ENCODE measurements around the gene LGALS12.
A peak's percentile ranks its signal among the peaks of the same experiment; 100 is the strongest.
"Not testable (repeated sequence)": the region's sequence is repeated elsewhere in the genome, so short reads cannot be mapped to it uniquely, and the experiment has no call there.

The LGALS12 gene

GRCh38 chr11:63535734-63536133 lies 29.9 kb downstream of the LGALS12 start:
- Histone ChIP-seq H3K4me3 (ENCODE audit: low read depth, low read length) (no peak overlapping the region), H3K27me3 (replicated peaks) (no peaks in the 10 kb centered on the region), H3K27ac (no peak overlapping the region), H3K36me3 (replicated peaks) (no peaks in the 10 kb centered on the region)
- DNase-seq, result no peak
- in situ Hi-C loops (cut with HindIII; ENCODE audit: low pct_ligation_motif_present, low sequenced_read_pairs), result no loop called here
- TF ChIP-seq CTCF (IDR thresholded peaks at IDR 0.05; ENCODE audit: low read depth, low read length, missing control alignments), result no peak

GRCh38 chr11:63536669-63537292 lies 30.9 kb downstream of the LGALS12 start, which contains the start of gene PLAAT4:
Gene PLAAT4 (plus strand): TSS chr11:63536808. CDS start chr11:63536869, 61 bp downstream.
- H3K27me3 ChIP-seq (replicated peaks), result no peaks in the 10 kb centered on the region
- no peaks in the 10 kb centered on the region for H3K36me3 ChIP-seq (replicated peaks)
- DNase-seq, result peak; percentile 53
- in situ Hi-C loops (cut with HindIII; ENCODE audit: low pct_ligation_motif_present, low sequenced_read_pairs), result no loop called here
- H3K27ac ChIP-seq, result no peak within 1 kb of the TSS
- peak within 1 kb of the TSS; percentile 22 for H3K4me3 ChIP-seq (ENCODE audit: low read depth, low read length)
- TF ChIP-seq CTCF (IDR thresholded peaks at IDR 0.05; ENCODE audit: low read depth, low read length, missing control alignments), result peak; percentile 5

GRCh38 chr11:63537293-63538101 lies 31.6 kb downstream of the LGALS12 start:
- TF ChIP-seq CTCF (IDR thresholded peaks at IDR 0.05; ENCODE audit: low read depth, low read length, missing control alignments), result no peak
- Histone ChIP-seq H3K36me3 (replicated peaks) (no peaks in the 10 kb centered on the region), H3K4me3 (ENCODE audit: low read depth, low read length) (peak overlapping the region; percentile 22), H3K27me3 (replicated peaks) (no peaks in the 10 kb centered on the region), H3K27ac (no peak overlapping the region)
- in situ Hi-C loops (cut with HindIII; ENCODE audit: low pct_ligation_motif_present, low sequenced_read_pairs), result no loop called here
- no peak for DNase-seq

GRCh38 chr11:63542506-63542905 lies 36.6 kb downstream of the LGALS12 start:
- H3K27ac ChIP-seq; H3K36me3 ChIP-seq (replicated peaks): not testable (repeated sequence)

GRCh38 chr11:63543711-63544110 lies 37.8 kb downstream of the LGALS12 start:
- no peaks in the 10 kb centered on the region for H3K36me3 ChIP-seq (replicated peaks)
- no peak for DNase-seq
- no peak overlapping the region for H3K4me3 ChIP-seq (ENCODE audit: low read depth, low read length)
- TF ChIP-seq CTCF (IDR thresholded peaks at IDR 0.05; ENCODE audit: low read depth, low read length, missing control alignments), result no peak
- H3K27me3 ChIP-seq (replicated peaks), result no peaks in the 10 kb centered on the region
- in situ Hi-C loops (cut with HindIII; ENCODE audit: low pct_ligation_motif_present, low sequenced_read_pairs), result no loop called here
- H3K27ac ChIP-seq, result no peak overlapping the region

More at GRCh38 chr11:63542506-63542905, 36.6 kb downstream of the LGALS12 start:
- H3K4me3 ChIP-seq (ENCODE audit: low read depth, low read length); in situ Hi-C loops (cut with HindIII; ENCODE audit: low pct_ligation_motif_present, low sequenced_read_pairs); DNase-seq; H3K27me3 ChIP-seq (replicated peaks): not testable (repeated sequence)

- Histone ChIP-seq H3K36me3 (replicated peaks) (no peaks in the 10 kb centered on the region), H3K27ac (no peak overlapping the region), H3K27me3 (replicated peaks) (no peaks in the 10 kb centered on the region), H3K4me3 (ENCODE audit: low read depth, low read length) (no peak overlapping the region)
- in situ Hi-C loops (cut with HindIII; ENCODE audit: low pct_ligation_motif_present, low sequenced_read_pairs), result no loop called here
- no peak for DNase-seq
- TF ChIP-seq CTCF (IDR thresholded peaks at IDR 0.05; ENCODE audit: low read depth, low read length, missing control alignments), result no peak
Observed at GRCh38 chr11:63547061-63547460, 41.2 kb downstream of the LGALS12 start.

Measured in brain microvascular endothelial cell (primary cell).